ENCODE measurements around the gene IL31.

- TF ChIP-seq GATA3 (IDR thresholded peaks at IDR 0.05; ENCODE audit: low read depth, low read length) (no peak), GATA2 (IDR thresholded peaks at IDR 0.05; ENCODE audit: low read depth, low read length) (no peak)
Observed at GRCh38 chr12:122216445-122216844, 42.4 kb upstream of the IL31 start.
